Peyer's patch (tissue), 4 donors: ENCODE results near the gene UCKL1. TPM values are rescaled to one million over a fixed set of nuclear protein-coding genes. Genes with fewer than 3 reads are reported as not detected.

Source experiments
- DNase-seq, 3 donors: peaks; one replicate each; pipeline ENCODE4 v3.0.0-alpha.2; 2017 to 2019
- H3K27ac ChIP-seq, 4 donors: fragments of 200-600 bp; sonication (generic); one replicate each; pipeline ENCODE4 v1.5.1; 2016 to 2019
- H3K27me3 ChIP-seq, 2 donors: fragments of 200-600 bp; sonication (generic); one replicate each; pipeline ENCODE4 v1.5.1; 2019
- H3K36me3 ChIP-seq, 3 donors: fragments of 200-600 bp; sonication (generic); one replicate each; pipeline ENCODE4 v1.5.1; 2016 to 2019
- H3K4me1 ChIP-seq, 4 donors: fragments of 200-600 bp; sonication (generic); one replicate each; pipeline ENCODE4 v1.5.1; 2016 to 2019
- H3K4me3 ChIP-seq, 4 donors: fragments of 200-600 bp; sonication (generic); 1 replicate in 3 of 4; 2 replicates in 1 of 4; pipeline ENCODE4 v1.5.1; 2016 to 2019; ENCODE audit warnings: mild to moderate bottlenecking in 1 of 4
- H3K9me3 ChIP-seq, 4 donors: fragments of 200-600 bp; sonication (generic); one replicate each; pipeline ENCODE4 v1.5.1; 2016 to 2019; ENCODE audit warnings: mild to moderate bottlenecking in 1 of 4
- CTCF ChIP-seq, 6 experiments: fragments of 450-650 bp in 4 of 6; fragments of 200-600 bp in 2 of 6; sonication (generic) in 1 of 6; IDR thresholded peaks; one replicate each; pipeline ENCODE4 v1.5.1; 2017 to 2019; ENCODE audit warnings: antibody characterized with exemption in 6 of 6, mild to moderate bottlenecking in 3 of 6, moderate library complexity in 1 of 6
- POLR2A ChIP-seq, 2 donors: fragments of 450-650 bp; IDR thresholded peaks; one replicate each; pipeline ENCODE4 v1.5.1; 2017; ENCODE audit warnings: antibody characterized with exemption in 2 of 2, mild to moderate bottlenecking in 2 of 2, moderate library complexity in 2 of 2
- total RNA-seq, 4 donors: library from RNA; depleted of rRNA; stranded (reverse); fragments of >200 nt; gene quantifications; one replicate each; pipeline ENCODE4 v1.1.0, GENCODE V29; 2016

Gene UCKL1
- total RNA-seq, 4 donors from 2014 or later: 70.4 to 189 (median 136) TPM

- TF ChIP-seq CTCF (IDR thresholded peaks at IDR 0.05) (no peak), POLR2A (IDR thresholded peaks at IDR 0.05) (no peak)
- peaks cover 0 to 84% (median 0%) of the 10 kb centered on the region in 3 donors for H3K36me3 ChIP-seq
- no peaks in the 10 kb centered on the region for H3K4me1 ChIP-seq
- H3K27ac ChIP-seq: no peak overlapping the region
- H3K27me3 ChIP-seq: no peaks in the 10 kb centered on the region
- no peak overlapping the region for H3K4me3 ChIP-seq
- DNase-seq: no peak
- H3K9me3 ChIP-seq: no peaks in the 10 kb centered on the region
Measured at GRCh38 chr20:63935447-63935846, 20.8 kb downstream of the UCKL1 start.

- H3K27me3 ChIP-seq: no peaks in the 10 kb centered on the region
- H3K27ac ChIP-seq: no peak overlapping the region
- no peaks in the 10 kb centered on the region for H3K4me1 ChIP-seq
- no peaks in the 10 kb centered on the region for H3K9me3 ChIP-seq
- H3K36me3 ChIP-seq: peaks cover 0 to 85% (median 0%) of the 10 kb centered on the region in 3 donors
- no peak for DNase-seq
- TF ChIP-seq POLR2A (IDR thresholded peaks at IDR 0.05): no peak
- peak in 2 of 6 experiments; percentile 7 to 12 for TF ChIP-seq CTCF (IDR thresholded peaks at IDR 0.05)
- H3K4me3 ChIP-seq: no peak overlapping the region
Measured at GRCh38 chr20:63934271-63935068, 21.7 kb downstream of the UCKL1 start.

- TF ChIP-seq CTCF (IDR thresholded peaks at IDR 0.05): no peak
- no peak for TF ChIP-seq POLR2A (IDR thresholded peaks at IDR 0.05)
Measured at GRCh38 chr20:63933646-63934045, 22.6 kb downstream of the UCKL1 start.

GRCh38 chr20:63932606-63933160, 23.5 kb downstream of the UCKL1 start:
- TF ChIP-seq POLR2A (IDR thresholded peaks at IDR 0.05) (no peak), CTCF (IDR thresholded peaks at IDR 0.05) (no peak)

More at GRCh38 chr20:63933646-63934045, 22.6 kb downstream of the UCKL1 start:
- H3K4me3 ChIP-seq: no peak overlapping the region
- no peak for DNase-seq
- H3K27ac ChIP-seq: no peak overlapping the region
- H3K36me3 ChIP-seq: peaks cover 0 to 85% (median 0%) of the 10 kb centered on the region in 3 donors
- H3K9me3 ChIP-seq: no peaks in the 10 kb centered on the region
- H3K4me1 ChIP-seq: no peaks in the 10 kb centered on the region
- no peaks in the 10 kb centered on the region for H3K27me3 ChIP-seq

GRCh38 chr20:63931735-63932134, 24.5 kb downstream of the UCKL1 start:
- TF ChIP-seq POLR2A (IDR thresholded peaks at IDR 0.05) (no peak), CTCF (IDR thresholded peaks at IDR 0.05) (no peak)
- Histone ChIP-seq H3K27me3 (no peaks in the 10 kb centered on the region), H3K27ac (no peak overlapping the region), H3K9me3 (no peaks in the 10 kb centered on the region), H3K4me3 (no peak overlapping the region), H3K4me1 (no peaks in the 10 kb centered on the region), H3K36me3 (peaks cover 0 to 94% (median 0%) of the 10 kb centered on the region in 3 donors)
- no peak for DNase-seq

More at GRCh38 chr20:63932606-63933160, 23.5 kb downstream of the UCKL1 start:
- H3K36me3 ChIP-seq: peaks cover 0 to 87% (median 0%) of the 10 kb centered on the region in 3 donors
- H3K4me1 ChIP-seq: no peaks in the 10 kb centered on the region
- DNase-seq: no peak
- no peaks in the 10 kb centered on the region for H3K27me3 ChIP-seq
- no peak overlapping the region for H3K4me3 ChIP-seq
- H3K9me3 ChIP-seq: no peaks in the 10 kb centered on the region
- no peak overlapping the region for H3K27ac ChIP-seq
